Measurements from ENCODE around the gene FOXP3.

The FOXP3 gene

DNA sequence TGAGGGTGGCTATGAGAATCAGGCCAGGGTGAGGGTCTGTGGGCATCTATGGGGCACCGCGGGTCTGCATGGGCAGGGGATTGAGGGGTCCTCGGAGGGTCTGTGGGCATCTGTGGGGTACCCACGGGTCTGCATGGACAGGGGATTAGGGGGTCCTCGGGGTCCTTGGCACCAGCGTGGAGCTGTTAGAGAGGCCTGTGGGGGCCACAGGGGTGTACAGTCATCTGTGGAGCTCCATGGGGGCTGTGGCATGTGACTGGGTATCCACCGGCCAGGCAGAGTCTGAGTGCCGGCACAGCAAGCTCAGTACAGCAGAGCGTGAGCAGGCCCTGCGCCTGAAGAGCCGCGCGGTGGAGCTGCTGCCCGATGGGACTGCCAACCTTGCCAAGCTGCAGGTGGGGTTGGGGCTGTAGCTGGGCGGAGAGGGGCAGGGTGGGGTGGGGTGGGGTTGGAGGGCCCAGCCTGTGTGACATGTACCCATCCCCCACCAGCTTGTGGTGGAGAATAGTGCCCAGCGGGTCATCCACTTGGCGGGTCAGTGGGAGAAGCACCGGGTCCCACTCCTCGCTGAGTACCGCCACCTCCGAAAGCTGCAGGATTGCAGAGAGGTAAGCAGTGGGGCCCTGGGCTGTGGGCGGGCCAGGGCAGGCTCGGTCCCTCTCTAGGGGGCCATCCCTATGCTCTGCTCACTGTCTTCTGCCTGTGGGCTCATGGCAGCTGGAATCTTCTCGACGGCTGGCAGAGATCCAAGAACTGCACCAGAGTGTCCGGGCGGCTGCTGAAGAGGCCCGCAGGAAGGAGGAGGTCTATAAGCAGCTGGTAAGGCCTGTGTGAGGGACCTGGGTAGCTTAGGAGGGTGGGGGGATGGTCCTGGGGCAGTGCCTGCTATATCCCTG, 16.3 kb downstream of the FOXP3 start:
- DNase-seq = no peak

DNA sequence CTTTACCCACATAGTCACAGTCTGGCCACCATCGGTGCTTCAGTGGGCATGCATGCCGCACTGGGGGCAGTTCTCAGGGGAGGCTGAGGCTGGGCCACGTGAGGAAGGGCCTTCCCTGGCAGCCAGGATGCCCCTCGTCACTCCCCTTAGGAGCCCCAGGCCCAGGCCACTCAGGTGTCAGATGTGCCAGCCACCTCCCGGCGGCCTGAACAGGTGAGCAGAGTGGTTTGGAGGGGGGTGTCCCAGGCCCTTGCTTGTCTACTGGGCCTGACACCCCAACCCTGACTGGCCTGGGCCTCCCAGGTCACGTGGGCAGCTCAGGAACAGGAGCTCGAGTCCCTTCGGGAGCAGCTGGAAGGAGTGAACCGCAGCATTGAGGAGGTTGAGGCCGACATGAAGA, 17.2 kb downstream of the FOXP3 start:
- DNase-seq = no peak

DNA sequence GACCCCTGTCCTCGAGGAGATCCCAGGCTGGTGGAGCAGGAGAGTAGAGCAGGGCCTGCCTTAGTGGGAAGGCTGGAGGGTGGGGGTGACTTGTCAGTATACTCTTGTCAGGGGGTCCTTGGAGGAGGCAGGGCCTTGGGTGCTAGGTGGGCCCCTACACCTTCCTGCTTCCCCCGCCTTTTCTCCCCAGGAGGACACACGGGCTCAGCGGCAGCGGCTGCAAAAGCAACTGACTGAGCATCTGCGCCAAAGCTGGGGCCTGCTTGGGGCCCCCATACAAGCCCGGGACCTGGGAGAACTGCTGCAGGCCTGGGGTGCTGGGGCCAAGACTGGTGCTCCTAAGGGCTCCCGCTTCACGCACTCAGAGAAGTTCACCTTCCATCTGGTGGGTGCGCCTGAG, 18.0 kb downstream of the FOXP3 start:
- DNase-seq = no peak

DNA sequence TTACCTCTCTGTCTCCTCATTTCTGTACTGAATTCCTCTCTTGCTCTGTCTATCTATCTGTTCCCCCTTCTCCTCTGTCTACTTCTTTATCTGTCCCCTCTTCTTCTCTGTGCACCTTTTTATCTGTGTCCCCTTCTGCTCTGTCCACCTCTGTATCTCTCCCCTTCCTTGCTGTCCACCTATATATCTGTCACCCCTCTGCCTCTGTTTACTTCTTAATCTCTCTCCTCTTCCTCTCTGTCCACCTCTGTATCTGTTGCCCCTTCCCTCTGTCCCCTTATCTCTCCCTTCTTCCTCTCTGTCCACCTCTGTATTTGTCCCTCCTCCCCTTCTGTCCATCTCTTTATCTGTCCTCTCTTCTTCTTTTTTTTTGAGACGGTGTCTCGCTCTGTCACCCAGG, 20.3 kb downstream of the FOXP3 start:
- no peak for DNase-seq

DNA sequence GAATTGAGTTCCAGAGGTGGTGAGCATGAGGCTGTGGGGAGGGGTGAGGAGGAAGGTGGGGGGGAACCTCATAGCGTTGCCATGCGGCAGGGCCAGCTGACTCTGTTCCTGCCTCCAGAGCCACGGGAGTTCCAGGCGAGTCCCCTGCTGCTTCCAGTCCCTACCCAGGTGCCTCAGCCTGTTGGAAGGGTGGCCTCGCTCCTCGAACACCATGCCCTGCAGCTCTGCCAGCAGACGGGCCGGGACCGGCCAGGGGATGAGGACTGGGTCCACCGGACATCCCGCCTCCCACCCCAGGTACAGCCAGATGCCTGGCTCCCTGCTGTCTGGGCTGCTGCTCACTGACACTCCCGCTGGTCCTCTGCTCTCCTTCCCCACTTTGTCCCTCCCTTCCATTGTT, 21.3 kb downstream of the FOXP3 start:
- DNase-seq = no peak

DNA sequence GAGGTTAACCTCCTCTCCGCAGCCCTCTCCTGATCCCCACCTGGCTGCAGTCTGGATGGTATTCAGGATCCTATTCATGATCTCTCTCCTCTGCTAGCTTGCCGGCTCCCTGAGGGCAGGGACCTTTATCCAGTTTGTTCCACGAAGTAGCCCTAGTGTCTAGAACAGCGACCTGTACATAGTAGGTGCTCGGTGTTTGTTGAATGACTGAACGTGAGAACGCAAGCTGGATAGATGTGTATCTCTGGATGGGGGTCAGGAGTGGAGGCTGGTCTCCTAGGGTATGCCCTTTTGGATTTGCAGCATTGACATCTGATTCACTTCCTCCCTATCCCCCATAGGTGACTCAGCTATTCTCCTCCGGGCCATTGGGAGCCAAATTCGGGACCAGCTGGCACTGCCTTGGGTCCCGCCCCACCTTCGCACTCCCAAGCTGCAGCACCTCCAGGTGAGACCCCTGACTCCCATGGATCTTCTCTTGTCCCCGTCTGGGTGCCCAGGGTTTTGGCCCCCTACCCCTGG, 21.9 kb downstream of the FOXP3 start:
- DNase-seq = no peak

DNA sequence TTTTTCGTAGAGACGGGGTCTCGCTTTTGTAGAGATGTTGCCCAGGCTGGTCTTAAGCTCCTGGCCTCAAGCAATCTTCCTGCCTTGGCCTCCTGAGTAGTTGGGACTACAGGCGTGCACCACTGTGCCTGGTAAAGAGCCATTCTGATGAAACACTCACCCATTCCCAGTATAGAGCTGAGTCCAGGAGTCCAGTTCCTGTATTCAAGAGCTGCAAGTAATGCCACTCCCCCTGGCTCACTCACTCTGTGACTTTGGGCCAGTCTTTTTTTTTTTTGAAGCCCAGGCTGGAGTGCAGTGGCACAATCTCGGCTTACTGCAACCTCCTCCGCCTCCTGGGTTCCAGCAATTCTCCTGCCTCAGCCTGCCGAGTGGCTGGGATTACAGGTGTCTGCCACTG, 25.8 kb downstream of the FOXP3 start:
- no peak for DNase-seq

DNA sequence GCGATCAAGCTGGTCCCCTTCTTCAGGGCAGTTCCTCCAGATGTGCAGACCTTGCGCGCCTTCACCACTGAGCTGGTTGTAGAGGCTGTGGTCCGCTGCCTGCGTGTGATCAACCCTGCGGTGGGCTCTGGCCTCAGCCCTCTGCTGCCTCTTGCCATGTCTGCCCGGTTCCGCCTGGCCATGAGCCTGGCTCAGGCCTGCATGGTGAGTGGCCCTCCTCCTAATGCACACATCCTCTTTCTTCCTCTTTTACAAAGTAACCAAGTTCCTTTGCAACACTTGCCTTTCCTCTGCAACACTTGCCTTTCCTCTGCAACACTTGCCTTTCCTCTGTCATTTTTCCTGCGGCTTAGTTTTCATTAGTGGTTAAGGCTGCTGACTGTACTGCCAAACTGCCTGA, 27.4 kb downstream of the FOXP3 start:
- DNase-seq = no peak

DNA sequence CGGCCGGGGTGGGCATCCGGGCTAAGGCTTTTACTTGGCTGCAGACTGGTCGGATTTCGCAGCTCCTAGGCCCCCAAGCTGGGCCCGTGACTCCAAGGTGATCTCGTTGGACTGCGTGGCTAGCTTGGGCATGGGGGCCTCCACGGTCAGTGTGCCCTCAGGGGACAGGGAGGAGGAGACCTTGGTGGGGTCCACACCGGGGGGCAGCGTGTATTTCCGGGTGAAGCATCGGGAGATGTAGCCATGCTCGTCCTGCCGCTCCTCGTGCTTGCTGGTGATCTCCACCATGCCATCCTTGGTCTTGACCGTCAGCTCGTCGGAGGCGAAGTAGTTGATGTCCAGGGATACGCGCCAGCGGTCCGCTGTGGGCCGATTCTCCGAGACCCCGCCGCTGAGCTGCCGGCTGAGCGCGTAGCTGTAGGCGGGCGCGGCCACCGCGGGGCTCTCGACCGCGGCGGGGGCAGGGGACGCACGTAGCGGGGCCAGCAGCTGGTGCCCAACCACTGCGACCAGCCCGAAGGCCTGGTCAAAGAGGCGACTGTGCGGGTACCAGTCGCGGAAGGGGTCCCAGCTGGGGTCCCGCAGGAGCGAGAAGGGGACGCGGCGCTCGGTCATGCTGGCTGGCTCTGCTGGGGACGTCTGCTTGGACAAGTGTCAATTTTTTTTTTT, 30.5 kb downstream of the FOXP3 start:
- DNase-seq = no peak

DNA sequence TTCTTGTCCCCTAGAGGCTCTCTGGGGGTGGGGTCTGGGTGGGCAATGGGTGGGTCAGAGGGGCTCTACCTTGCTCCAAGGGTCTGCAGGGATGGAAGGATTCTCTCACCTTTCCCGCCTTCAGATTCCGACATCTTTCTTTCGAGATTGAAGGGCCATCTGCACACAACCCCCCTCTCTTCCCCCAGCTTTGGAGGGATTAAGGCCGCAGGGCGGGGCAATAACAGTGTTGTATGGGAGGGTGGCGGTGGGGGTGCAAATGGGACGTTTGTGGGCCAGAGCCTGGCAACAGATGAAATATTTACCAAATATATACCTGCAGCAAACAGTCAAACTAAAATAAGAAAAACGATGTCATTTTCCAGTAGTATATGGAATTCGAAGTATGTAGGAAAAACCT, 31.3 kb downstream of the FOXP3 start, which contains the start of gene CACNA1F:
CACNA1F (minus strand) TSS at position 165 of the 400 bp plus-strand sequence; CDS start at position 134, 31 bp downstream.
- no peak for DNase-seq

DNA sequence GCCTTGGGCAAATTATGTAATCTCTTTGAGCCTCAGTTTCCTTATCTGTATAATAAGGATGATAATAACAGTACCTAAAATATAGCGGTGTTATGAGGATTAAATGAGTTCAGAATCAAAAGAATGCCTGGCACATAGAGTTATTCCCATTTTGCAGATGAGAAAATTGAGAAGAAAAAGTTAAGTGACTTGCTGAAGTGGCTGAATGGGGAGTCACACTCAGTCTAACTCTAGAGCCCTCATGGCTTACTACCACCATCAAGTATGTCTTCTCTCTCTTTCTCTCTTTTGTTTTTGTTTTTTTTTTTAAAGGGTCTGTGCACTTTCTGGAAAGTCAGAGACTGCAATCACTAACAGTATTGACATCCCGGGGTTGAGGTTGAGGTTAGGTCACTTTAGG, 32.0 kb downstream of the FOXP3 start:
- DNase-seq = no peak

DNA sequence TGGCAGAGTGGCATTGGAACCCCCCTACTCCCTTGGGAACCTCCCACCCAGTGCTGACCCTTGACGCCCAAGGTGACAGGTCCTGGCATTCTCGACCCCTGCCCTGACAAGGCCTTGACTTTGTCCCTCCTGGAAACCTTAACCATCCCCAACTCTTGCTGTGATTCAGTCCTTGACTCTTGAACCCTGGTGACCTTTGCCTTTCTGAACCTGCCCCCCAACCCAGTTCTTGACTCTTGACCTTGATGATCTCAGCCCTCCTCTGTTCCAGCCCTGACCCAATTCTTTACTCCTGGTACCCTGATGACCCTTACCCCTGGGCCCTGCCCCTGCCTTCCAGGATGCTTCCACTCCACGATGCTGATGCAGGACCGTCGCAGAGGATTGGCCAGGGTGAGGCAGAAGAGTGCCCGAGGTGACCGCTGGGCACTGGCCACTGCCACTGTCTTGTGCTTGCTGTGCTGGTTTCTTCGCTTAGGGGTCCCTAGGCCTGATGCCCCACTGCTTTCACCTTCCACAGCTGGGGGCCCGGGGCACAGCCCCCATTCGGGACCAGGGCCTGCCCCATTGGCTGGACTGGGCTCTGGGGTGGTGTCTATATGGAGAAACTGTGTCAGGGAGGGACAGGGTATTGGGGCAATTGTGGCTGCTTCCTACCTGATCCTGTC, 33.0 kb downstream of the FOXP3 start:
- no peak for DNase-seq

DNA sequence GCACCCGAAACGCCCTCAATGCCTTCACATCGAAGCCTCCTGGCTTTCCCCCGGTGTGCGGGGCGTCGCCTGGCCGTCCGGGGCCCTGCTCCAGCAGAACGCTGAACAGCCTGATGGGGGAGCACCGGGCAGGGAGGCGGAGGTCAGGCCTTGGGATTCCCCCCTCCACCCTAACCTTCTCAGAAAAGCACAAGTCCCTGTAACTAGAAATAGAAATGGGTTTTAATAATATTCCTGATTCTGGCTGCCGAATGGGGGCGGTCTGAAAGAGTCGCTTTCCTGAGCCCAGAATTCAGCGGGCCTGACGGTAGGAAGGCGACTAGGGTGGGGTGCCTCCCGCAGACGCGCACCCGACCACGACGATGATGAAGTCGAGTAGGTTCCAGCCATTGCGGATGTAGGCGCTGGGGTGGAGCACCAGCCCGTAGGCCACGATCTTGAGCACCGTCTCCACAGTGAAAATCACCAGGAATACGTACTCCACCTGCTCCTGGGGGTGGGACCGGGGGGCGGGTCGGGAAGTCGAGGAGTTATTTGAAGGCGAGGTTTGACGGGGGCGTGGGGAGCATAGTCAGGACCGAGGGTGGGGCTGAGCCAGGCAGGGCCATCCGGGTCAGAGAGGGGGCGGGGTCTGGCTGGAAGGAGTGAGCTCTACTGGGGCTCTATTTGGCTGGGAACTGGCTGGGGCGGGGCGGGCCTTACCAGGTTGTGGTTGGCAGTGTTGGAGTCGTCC, 33.8 kb downstream of the FOXP3 start:
- no peak for DNase-seq

DNA sequence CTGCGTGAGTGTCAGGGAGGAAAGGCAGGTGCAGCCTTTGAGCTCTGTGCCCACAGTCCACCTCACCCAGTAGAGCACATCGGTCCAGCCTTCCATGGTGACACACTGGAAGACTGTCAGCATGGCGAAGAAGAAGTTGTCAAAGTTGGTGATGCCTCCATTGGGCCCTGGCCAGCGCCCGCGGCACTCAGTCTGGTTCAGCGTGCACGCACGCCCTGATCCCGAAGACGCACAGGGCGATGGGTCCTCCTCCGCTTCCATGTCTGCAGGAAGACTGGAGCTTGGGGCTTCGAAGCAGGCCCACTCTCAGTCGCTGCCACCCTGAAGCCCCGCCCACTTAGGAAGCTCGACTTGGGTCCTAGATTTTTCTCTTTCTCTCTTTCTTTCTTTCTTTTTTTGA, 36.3 kb downstream of the FOXP3 start:
- DNase-seq = no peak

DNA sequence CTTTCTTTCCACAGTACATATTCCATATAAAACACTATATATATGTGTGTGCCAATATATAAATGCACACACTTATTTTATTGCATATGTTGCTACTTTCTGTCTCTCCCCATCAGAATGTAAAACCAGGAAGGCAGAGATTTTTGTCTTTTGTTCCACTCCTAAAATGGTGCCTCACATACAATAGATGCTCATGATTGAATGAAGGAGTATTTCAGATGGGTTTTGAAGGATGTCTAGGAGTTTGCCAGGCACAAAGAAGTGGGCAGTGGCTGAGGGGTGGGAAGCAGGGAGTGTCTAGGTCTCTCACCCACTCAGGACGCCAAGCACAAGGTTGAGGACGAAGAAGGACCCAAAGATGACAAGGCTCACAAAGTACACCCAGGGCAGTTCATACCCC, 36.8 kb downstream of the FOXP3 start:
- no peak for DNase-seq

DNA sequence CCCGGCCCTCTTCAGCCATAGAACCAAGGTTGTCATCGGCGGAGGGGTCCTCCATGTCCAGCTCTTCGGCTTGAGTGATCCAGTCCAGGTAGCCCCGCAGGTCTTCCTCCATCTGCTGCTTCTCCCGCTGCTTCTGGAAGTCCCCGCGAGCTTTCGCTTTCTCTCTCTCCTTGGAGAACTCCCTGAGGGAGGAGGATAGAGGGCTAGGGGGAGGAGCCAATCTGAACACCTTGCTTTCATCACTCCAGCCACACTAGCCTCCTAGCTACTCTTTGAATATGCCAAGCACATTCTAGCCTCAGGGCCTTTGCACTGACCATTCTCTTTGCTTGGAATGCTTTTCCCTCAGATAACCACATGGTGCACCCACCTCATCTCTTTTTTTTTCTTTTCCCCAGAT, 37.6 kb downstream of the FOXP3 start:
- no peak for DNase-seq

DNA sequence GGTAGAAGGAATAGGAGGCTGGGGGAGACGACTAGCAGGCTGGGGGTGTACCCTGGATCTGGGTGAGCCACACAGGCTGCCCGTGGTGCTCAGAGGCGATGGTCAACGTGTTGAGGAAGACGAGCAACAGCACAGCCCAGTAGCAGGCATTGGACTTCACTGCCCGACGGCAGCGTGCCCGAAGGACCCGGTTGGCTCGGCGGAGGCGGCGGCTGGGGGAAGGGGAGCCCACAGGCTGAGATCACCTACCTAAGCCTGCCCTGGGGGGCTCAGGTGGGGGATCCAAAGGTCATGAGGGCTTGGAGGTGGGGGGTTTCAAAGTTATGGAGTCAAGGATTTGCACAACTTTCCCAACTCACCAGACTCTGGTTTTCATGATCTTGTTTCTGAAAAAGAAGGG, 38.7 kb downstream of the FOXP3 start:
- DNase-seq = no peak

DNA sequence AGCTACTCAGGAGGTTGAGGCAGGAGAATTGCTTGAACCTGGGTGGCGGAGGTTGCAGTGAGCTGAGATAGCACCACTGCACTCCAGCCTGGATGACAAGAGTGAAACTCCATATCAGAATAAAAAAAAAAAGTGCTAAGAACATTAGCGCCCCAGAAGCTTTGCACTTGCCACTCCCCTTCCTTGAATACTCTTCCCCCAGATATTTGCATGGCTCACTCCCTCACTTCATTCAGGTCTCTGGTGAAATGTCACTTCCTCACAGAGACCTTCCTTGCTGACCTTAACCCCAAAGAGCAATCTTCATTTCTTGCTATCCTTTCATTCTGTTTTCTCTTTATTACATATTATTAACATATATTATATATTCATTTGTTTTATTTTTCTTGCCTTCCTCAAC, 42.6 kb downstream of the FOXP3 start:
- DNase-seq = no peak

DNA sequence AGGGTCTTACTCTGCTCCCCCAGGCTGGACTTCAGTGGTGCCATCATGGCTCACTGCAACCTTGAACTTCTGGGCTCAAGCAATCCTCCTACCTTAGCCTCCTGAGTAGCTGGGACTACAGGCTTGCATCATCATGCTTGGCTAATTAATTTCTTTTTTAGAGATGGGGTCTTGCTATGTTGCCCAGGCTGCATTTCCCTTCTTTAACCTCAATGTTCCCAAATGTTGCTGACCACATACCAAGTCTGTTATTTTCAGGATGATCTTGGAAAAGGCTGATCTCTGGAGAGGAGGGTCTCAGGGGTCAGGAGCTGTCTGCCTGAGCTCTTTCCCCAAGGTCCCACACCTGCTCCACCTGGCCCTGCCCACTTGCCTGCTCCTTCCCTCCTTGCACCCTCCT, 44.4 kb downstream of the FOXP3 start:
- DNase-seq = no peak

DNA sequence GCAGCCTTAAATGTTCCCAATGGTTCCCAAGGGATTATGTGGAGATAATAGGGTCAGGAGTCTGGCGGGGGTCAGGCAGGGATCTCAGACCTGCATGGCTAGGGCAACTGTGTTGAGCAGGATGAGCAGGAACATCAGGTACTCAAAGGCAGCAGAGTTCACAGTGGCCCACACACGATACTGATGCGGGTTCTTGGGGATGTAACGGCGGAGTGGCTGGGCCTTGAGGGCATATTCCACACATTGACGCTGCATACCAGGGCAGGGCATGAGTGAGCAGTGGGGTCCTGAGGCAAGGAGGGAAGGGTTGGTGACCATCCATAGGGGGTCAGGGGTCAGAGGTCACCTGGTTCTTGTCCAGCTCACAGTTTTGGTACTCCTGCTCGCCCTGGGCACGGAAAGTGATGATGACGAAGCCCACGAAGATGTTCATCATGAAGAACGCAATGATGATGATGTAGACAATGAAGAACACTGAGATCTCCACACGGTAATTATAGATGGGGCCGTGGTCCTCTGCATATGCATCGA, 49.4 kb downstream of the FOXP3 start:
- no peak for DNase-seq

DNA sequence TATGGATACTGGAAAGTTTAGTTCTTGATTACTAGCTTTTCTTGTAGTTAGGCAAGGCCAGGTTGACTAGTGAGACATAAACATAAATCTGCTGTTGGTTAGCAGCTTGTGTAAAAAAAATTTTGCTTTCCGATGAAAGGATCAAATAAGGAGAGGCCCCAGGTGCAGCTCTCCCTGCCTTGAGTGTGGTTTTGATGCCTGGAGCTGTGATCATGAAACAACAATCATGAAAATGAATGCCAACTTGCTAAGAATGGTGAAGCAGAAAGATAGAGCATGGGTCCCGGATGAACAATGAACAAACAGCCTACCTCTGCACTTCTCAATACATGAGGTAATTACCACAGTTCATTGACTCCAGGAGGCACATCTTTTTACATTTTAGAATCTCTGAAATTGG, 50.1 kb downstream of the FOXP3 start:
- no peak for DNase-seq

DNA sequence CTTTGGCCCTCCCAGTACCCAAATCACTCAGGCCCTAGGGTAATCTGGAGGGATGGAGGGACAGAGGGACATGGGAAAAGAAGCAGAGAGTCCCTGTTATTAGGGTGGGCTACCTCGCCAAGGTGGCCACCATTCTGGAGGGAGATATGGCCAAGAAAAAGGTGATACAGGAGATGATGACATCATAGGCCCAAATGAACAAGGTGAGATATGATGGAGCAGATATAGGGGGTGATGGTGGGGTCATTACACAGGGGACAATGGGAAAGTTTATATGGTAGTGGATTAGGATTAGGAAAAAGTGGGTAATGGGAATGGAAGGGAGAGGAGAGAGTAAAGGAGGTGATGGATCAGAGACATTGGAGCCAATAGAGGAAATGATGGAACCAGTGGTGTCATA, 51.6 kb downstream of the FOXP3 start:
- DNase-seq = no peak

DNA sequence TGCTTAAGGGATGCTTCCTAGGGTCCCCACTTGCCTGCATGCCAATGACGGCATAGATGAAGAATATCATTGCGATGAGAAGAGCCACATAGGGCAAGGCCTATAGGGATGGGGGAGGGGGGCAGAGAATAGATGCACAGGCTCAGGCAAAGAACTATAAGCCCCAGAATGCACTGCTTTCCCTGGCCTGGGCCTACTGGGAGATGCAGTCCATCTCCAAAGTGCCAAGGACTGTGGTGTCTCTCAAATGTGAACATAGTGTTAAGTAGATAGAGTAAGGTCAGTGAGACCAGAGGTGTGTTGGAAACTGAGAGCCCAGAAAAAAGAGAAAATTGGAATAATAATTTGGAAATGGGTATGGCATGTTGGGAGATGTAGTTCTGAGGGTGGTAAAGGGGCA, 52.3 kb downstream of the FOXP3 start:
- no peak for DNase-seq

All from activated gamma-delta T cell (primary cell).